ENCODE data around the gene CYP4F11.
"Not testable (repeated sequence)": the region's sequence is repeated elsewhere in the genome, so short reads cannot be mapped to it uniquely, and the experiment has no call there.

The CYP4F11 gene

GRCh38 chr19:15919243-15919642 lies 15.1 kb downstream of the CYP4F11 start:
- no peak for DNase-seq

GRCh38 chr19:15915109-15915508 lies 19.2 kb downstream of the CYP4F11 start:
- no peak for DNase-seq

- no peak for DNase-seq
Measured at GRCh38 chr19:15913830-15914229, 20.5 kb downstream of the CYP4F11 start.

DNA sequence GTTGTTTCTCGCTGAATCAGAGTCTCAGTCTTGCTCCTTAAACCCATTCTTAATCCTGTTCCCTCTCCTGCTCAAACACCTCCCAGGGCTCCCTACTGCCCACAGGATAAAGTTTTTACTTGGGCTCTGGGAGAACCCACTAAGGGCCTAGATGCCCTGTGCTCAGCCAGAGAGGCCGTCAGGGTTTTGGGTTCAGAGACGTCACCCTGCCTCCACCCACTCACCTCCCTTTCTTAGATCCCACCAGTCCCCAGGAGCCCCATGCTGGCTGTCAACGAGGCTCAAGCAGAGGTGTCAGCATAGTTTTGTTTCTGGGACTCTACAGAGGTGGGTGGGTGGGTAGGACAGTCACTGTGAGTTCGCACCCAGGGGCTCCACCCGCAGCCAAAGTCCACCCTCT lies 20.9 kb downstream of the CYP4F11 start:
- no peak for DNase-seq

GRCh38 chr19:15911599-15912235 lies 22.6 kb downstream of the CYP4F11 start:
- no peak for DNase-seq

DNA sequence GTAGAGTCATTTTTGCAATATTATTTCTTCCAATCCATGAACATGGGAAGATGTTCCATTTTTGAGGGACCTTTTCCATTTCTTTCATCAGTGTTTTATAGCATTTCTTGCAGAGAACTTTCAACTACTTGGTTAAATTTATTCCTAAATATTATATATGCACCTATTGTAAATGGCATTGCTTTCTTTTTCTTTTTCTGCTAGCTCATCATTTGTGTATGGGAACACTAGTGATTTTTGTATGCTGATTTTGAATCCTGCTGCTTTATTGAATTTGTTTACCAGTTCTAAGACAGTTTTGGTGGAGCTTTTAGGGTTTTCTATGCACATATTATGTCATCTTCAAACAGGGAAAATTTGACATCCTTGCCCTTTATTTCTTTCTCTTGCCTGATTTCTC lies 29.3 kb downstream of the CYP4F11 start:
- no peak for DNase-seq

DNA sequence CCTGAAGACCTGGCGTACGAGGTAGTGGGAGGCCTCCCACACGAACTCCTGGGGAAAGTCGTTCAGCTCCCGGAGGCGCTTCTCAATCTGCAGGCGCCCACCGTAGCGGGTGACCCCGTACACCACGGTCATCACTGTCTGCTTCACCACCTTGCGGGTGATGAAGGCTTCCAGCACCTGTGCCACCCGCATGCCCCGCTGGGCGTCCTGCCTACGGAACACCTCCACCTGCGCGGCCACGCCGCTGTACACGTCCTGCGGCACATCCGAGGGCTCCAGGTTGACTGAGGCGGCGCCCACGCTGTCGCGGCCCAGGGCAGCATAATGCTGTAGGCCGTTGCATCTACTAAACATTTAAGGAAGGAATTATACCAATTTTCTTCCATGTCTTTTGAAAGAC lies 31.4 kb downstream of the CYP4F11 start:
- not testable (repeated sequence) for DNase-seq

GRCh38 chr19:15902254-15902653 lies 32.1 kb downstream of the CYP4F11 start:
- no peak for DNase-seq

DNA sequence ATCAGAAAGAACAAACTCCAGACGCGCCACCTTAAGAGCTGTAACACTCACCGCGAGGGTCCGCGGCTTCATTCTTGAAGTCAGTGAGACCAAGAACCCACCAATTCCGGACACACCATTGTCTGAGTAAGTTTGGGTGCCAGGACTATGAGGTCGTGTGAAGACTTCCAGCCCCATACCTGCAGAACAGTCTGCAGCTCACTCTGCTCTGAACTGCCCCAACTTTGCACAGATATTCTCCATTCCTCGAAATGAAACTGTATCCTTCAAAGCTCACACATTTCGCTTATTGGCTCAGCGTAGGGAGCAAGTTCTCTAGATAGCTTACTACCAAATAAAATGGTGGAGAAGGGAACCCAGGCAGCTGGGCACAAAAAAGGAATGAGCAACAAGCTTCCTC lies 33.8 kb downstream of the CYP4F11 start:
- no peak for DNase-seq

DNA sequence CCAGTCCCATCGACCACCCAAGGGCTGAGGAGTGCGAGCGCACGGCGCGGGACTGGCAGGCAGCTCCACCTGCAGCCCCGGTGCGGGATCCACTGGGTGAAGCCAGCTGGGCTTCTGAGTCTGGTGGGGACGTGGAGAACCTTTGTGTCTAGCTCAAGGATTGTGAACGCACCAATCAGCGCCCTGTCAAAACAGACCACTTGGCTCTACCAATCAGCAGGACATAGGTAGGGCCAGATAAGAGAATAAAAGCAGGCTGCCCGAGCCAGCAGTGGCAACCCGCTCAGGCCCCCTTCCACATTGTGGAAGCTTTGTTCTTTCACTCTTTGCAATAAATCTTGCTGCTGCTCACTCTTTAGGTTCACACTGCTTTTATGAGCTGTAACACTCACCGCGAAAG lies 34.3 kb downstream of the CYP4F11 start:
- DNase-seq = not testable (repeated sequence)

- DNase-seq = not testable (repeated sequence)
Measured at GRCh38 chr19:15899561-15899960, 34.8 kb downstream of the CYP4F11 start.

DNA sequence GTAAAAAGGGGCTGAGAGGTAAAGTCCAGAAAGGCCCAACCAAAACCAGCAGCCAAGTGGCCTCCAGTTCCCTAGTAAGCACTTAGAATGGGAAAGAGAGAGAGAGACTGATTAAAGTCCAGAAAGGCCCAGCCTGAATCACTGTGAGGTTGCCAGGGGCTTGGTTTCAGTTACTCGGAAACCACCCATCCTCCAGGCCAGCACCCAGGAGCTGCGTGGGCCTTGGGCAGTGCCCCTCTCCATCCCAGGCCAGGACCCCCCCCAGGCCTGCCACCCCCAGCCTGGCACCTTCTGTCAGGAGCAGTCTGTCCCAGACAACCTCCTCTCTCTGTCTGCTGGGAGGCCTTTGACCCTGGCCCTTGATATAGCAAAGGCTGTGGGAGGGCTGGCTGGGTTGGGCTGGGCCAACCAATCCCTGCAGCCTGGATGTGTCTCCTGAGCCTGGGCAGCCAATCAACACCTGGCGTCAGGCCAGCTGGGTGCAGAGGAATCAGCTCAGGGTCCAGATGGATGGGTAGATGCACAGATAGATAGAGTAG lies 36.5 kb downstream of the CYP4F11 start, which contains the start of gene CYP4F2:
TSS of gene CYP4F2 (minus strand) at position 337 of the 539 bp plus-strand sequence. CDS start 463 bp downstream, outside the sequence.
- DNase-seq = no peak

GRCh38 chr19:15897026-15897737 lies 37.1 kb downstream of the CYP4F11 start:
- DNase-seq = no peak

GRCh38 chr19:15895876-15896430 lies 38.4 kb downstream of the CYP4F11 start:
- DNase-seq = no peak

- DNase-seq = no peak
Measured at GRCh38 chr19:15894359-15894758, 40.0 kb downstream of the CYP4F11 start.

GRCh38 chr19:15893477-15893876 lies 40.9 kb downstream of the CYP4F11 start:
- no peak for DNase-seq

DNA sequence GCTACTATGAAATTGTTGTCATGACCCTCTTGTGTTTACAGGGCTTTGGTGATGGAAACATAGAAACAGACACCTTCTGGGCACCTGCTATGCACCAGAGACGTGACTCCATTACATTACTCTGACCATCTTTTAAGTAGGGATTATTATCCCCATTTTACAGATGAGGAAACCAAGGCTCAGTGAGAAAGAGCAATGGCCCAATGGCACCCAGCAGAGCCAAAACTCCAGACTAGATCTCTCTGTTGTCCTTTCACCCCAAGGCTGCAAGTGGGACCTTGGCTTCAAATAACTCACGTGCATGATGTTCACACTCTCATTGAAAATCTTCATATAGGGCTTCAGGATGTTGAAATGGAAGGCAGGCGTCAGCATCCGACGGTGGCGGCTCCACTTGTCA lies 42.3 kb downstream of the CYP4F11 start:
- DNase-seq = no peak

DNA sequence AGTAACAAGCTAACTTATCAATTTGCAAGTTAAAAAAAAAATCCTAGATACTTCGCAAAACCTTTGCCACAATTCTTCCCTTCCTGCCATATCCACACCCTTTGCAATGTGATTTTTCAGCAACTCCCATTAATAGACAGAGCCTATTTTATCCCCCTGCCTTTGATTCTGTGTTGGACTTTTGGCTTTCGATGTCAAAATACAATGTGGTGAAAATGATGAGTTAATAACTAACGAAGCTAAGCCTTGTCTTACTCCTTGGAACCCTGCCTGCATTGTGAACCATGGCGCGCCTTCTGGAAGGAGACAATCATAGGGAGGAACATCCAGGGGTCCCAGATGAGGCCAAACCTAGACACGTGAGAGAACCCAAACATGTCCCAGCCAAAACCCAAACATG lies 42.9 kb downstream of the CYP4F11 start:
- DNase-seq = no peak

DNA sequence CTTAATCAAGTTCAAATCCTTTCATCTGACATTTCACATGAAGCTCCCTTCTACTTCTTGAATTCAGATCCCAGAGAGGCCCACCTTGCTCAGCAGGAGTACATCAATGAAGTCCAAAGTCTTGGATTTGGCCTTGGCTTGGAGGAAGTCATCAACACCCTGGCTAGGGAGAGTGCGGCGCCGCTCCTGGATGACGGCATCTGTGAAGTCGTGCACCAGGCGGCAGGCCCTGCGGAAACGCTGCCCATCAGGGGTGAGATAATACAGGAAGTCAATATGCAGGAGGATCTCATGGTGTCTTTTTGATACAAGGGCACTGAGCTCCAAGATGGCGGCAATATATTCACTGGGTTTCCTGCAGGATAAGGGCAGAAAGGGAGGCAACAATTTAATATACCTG lies 45.0 kb downstream of the CYP4F11 start:
- DNase-seq = not testable (repeated sequence)

GRCh38 chr19:15885919-15886318 lies 48.4 kb downstream of the CYP4F11 start:
- DNase-seq = no peak

- DNase-seq = no peak
Measured at GRCh38 chr19:15885167-15885566, 49.2 kb downstream of the CYP4F11 start.

DNA sequence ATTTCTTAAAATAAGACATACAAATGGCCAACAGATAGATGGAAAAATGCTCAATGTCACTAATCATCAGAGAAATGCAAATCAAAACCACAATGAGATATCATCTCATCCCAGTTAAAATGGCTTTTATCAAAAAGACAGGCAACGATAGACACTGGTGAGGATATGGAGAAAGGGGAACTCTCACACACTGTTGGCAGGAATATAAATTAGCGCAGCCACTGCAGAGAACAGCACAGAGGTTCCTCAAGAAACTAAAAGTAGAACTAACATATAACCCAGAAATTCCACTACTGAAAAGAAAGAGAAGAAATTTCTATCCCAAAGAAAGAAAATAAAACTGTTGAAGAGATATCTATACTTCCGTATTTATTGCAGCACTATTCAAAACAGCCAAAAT lies 51.0 kb downstream of the CYP4F11 start:
- not testable (repeated sequence) for DNase-seq

DNA sequence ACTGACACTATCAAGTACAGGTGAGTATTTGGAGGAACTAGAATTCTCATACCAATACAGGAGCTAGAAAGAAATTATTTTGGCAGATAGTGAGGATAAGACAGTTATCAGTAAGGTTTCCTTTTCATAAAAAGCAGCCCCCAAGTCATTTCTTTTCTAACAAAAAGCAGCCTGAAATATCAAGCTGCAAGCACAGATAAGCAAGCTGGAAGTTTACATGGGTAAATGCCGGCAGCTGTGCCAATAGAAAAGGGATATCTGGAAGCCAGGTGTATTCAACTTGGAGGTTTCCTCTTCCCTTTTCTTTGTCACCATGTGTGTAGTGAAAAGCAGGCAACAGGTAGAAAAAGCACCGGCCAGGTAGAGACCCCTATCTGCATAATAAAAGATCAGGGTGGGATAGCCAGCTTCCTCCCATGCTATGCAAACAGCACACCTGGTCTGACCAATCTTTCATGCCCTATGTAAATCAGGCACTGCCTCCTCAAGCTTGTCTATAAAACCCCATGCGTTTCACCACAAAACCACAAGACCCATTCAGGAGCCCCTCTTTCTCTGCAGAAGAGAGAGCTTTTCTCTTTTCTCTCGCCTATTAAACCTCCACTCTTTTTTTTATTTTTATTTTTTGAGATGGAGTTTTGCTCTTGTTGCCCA lies 59.4 kb downstream of the CYP4F11 start:
- no peak for DNase-seq
